ENCODE data around the gene PHKB. TPM values are rescaled to one million over a fixed set of nuclear protein-coding genes. Genes with fewer than 3 reads are reported as not detected.

The PHKB gene
- total RNA-seq, 1 donor = 104 TPM

DNA sequence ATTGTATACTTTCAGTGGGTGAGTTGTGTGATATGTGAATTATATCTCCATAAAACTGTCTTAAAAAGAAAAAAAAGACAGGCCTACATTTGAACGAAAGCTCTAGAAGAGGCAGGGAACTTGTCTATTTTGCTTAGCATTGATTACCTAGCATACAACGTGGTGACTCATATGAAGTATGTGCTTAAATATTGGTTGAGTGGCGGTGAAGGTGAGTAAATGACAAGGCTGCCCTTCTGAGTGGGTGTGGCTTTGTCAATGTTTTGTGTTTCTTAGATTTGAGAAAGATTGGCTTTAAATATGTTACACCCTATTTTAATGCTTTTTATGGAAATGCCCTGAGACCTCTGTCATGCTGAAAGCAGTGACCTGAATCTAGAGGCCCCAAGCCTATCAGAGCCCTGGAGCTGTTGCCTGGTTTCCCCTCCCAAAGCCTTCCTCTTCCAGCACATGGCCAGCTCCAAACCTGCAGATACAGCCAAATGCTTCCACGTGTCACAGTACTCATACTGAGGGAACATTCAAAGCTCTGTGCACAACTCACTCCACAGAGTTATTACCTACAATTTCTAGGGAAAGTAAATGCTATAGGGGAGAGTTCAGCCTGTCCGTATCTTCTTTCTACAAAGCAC, 260.0 kb downstream of the PHKB start:
- H3K4me3 ChIP-seq (ENCODE audit: low read depth, low read length) = no peak overlapping the region
- TF ChIP-seq, protein P1, sequence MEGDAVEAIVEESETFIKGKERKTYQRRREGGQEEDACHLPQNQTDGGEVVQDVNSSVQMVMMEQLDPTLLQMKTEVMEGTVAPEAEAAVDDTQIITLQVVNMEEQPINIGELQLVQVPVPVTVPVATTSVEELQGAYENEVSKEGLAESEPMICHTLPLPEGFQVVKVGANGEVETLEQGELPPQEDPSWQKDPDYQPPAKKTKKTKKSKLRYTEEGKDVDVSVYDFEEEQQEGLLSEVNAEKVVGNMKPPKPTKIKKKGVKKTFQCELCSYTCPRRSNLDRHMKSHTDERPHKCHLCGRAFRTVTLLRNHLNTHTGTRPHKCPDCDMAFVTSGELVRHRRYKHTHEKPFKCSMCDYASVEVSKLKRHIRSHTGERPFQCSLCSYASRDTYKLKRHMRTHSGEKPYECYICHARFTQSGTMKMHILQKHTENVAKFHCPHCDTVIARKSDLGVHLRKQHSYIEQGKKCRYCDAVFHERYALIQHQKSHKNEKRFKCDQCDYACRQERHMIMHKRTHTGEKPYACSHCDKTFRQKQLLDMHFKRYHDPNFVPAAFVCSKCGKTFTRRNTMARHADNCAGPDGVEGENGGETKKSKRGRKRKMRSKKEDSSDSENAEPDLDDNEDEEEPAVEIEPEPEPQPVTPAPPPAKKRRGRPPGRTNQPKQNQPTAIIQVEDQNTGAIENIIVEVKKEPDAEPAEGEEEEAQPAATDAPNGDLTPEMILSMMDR (IDR thresholded peaks at IDR 0.05; ENCODE audit: insufficient read depth, low read depth, low read length) = no peak
- DNase-seq (ENCODE audit: low read depth) = no peak

DNA sequence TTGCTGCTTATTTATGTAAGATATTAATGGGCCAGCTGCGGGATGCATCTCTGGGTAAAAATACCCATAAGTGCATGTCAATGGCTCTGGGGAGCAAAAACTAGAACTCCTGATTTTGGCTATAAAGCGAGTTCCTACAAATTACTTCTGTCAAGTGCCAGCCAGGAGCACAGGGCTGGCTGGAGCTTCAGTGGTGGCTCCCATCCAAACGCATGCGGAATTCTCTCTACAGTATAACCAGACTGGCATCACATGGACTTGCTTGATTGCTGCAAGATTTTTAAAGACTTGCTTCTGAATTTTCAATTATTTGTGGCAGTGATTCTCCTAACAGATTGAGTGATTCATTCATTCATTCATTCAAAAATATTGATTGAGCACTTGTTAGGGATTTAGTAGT, 260.9 kb downstream of the PHKB start:
- no peak for DNase-seq (ENCODE audit: low read depth)
- no peak overlapping the region for H3K4me3 ChIP-seq (ENCODE audit: low read depth, low read length)
- TF ChIP-seq, protein P1 (IDR thresholded peaks at IDR 0.05; ENCODE audit: insufficient read depth, low read depth, low read length) = no peak

DNA sequence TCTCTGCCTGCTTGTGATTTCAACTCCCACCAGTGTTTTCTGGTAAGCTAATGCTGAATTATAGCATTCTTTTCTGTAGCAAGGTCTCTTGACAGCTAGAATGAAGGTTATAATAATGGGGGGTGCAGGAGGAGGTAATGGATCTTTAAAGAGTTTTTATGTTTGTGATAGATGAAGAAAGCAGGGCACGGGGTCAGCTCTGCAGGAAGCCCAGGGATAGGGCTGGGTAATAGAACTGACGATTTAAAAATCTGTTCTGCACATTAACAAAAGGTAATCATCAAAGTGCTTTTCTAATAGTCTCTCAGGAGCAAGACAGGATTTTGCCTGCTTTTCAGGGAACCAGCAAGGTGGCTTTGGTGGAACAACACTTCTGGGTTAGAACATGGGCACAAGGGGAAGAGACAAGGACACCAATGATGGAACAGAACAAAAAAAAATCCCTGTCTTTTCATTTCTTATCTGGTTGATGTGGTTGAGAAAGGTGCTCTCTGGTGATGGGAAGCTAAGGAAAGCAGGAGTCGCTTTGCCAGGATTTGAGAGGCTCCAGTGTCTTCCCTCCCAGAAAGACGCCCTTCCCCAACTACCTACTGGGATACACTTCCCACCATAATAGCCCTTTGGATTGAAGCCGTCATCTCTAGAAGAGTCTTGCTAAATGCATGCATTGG, 263.1 kb downstream of the PHKB start:
- DNase-seq (ENCODE audit: low read depth) = no peak
- TF ChIP-seq, protein P1 (IDR thresholded peaks at IDR 0.05; ENCODE audit: insufficient read depth, low read depth, low read length) = no peak
- no peak overlapping the region for H3K4me3 ChIP-seq (ENCODE audit: low read depth, low read length)

DNA sequence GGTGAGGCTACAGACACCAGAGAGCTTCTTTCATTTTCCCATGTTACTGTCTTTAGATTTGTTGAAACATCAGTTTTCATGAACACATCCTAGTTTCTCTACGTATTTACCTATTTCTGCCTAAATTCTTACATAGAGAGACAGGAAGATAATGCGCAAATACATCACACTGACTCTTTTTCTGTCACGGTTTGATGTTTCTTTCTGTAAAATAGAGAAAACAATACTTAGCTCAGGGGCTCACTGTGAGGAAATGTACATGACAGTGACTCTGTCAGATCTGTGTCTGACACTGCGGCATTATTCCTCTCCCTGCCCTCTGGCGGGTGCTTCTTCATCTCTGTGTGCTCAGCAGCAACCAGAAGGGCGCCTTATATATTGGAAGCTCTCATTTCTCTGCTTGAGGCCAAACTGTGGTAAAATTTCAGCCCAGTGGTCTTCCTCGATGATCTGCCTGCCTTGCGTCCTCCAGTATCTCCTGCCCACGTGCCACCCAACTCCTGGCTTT, 264.1 kb downstream of the PHKB start:
- no peak for DNase-seq (ENCODE audit: low read depth)
- no peak overlapping the region for H3K4me3 ChIP-seq (ENCODE audit: low read depth, low read length)
- TF ChIP-seq, protein P1 (IDR thresholded peaks at IDR 0.05; ENCODE audit: insufficient read depth, low read depth, low read length) = no peak

DNA sequence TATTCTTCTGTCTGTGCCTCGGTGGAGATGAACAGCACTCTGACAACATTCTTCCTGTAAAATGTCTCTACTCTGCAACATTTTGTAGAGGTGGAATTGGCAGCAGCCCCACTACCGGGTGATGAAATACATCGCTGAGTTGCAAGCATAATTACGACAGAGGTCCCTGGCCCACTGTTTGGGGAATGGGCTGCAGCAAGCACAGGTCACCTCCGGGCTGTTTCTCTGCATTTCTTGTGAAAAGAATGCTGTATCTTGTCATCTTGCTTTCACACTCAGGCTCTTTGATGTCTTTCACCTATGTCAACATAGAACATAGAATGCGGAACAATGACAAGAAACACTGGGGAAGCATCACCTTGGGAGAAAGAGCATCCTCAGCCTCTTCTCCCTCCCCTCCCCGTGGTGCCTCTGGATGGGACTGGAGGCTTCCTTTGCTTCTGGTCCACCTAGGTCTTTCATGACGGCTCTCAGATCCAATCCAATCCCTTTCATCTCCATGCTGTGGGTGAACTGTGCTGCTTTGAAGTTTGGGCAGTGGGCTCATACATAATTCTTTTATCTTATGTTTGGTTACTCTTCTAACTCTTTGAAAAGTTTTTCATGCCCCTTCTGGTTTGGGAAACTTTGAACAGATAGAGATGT, 265.0 kb downstream of the PHKB start:
- DNase-seq (ENCODE audit: low read depth) = peak; percentile 47

DNA sequence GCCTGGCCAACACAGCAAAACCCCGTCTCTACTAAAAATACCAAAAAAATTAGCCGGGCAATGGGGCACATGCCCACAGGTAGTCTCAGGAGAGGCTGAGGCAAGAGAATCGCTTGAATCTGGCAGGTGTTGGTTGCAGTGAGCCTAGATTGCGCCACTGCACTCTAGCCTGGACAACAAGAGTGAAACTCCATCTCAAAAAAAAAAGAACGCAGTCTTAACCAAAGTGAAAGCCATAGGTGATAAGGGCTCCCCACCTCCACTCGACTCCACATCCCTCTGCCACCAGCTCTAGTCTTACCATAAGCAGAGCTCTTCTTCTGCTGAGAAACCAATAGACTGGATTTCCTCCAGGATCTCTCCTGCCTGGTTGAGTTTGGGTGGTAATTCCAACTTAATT, 266.0 kb downstream of the PHKB start:
- H3K4me3 ChIP-seq (ENCODE audit: low read depth, low read length) = no peak overlapping the region
- TF ChIP-seq, protein P1 (IDR thresholded peaks at IDR 0.05; ENCODE audit: insufficient read depth, low read depth, low read length) = no peak
- DNase-seq (ENCODE audit: low read depth) = no peak

More for the DNA sequence above, 265.0 kb downstream of the PHKB start:
- no peak overlapping the region for H3K4me3 ChIP-seq (ENCODE audit: low read depth, low read length)
- TF ChIP-seq, protein P1 (IDR thresholded peaks at IDR 0.05; ENCODE audit: insufficient read depth, low read depth, low read length) = no peak
